NT2/D1 (cell line): ENCODE data around the gene ENTPD1.

Source experiments
- YY1 ChIP-seq: IDR thresholded peaks from 2 replicates; pipeline ENCODE4 v1.6.1; 2011; ENCODE audit not compliant: insufficient read length, insufficient read depth
- ZNF274 ChIP-seq: IDR thresholded peaks from 2 replicates; pipeline ENCODE4 v1.6.1; 2011; ENCODE audit warnings: mild to moderate bottlenecking, low read depth, low read length

GRCh38 chr10:95789902-95790301 is 33.9 kb downstream of the ENTPD1 start:
- TF ChIP-seq YY1 (no peak), ZNF274 (no peak)
